Epithelial cell of proximal tubule (primary cell): ENCODE data around the gene DOCK1. TPM values are rescaled to one million over a fixed set of nuclear protein-coding genes. Genes with fewer than 3 reads are reported as not detected.

Experiments
- DNase-seq: peaks from one replicate; pipeline ENCODE4 v3.0.0-alpha.2; 2011; ENCODE audit warnings: low read depth
- H3K4me3 ChIP-seq: 2 replicates; pipeline ENCODE4 v1.5.1; 2011; ENCODE audit warnings: low read depth, mild to moderate bottlenecking, low read length
- total RNA-seq: library from RNA; depleted of rRNA; stranded (reverse); fragments of >200 nt; gene quantifications from 2 replicates; pipeline ENCODE4 v1.2.3, GENCODE V29; 2015
- TF ChIP-seq, protein P1 (sequence below): conservative IDR thresholded peaks from 2 replicates; pipeline ENCODE4 v1.5.1; 2012; ENCODE audit warnings: low read depth, mild to moderate bottlenecking, low read length

DOCK1 gene
- total RNA-seq, 1 donor from 2014 or later: 31.9 TPM

DNA sequence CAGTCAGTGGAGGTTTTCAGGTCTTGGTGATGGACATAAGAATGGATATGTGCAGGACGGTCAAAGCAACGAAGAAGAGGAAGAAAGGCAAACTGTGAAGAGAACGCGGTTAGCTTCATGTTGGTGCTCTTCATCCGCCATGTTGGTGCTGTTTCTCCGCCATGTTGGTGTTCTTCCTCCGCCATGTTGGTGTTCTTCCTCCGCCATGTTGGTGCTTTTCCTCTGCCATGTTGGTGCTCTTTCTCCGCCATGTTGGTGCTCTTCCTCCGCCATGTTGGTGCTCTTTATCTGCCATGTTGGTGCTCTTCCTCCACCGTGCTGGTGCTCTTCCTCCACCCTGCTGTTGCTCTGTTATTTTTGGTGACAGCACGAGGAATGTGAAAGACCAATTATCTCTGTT lies 95.4 kb downstream of the DOCK1 start:
- TF ChIP-seq, protein P1, sequence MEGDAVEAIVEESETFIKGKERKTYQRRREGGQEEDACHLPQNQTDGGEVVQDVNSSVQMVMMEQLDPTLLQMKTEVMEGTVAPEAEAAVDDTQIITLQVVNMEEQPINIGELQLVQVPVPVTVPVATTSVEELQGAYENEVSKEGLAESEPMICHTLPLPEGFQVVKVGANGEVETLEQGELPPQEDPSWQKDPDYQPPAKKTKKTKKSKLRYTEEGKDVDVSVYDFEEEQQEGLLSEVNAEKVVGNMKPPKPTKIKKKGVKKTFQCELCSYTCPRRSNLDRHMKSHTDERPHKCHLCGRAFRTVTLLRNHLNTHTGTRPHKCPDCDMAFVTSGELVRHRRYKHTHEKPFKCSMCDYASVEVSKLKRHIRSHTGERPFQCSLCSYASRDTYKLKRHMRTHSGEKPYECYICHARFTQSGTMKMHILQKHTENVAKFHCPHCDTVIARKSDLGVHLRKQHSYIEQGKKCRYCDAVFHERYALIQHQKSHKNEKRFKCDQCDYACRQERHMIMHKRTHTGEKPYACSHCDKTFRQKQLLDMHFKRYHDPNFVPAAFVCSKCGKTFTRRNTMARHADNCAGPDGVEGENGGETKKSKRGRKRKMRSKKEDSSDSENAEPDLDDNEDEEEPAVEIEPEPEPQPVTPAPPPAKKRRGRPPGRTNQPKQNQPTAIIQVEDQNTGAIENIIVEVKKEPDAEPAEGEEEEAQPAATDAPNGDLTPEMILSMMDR: no peak
- no peak overlapping the region for H3K4me3 ChIP-seq
- DNase-seq: no peak

DNA sequence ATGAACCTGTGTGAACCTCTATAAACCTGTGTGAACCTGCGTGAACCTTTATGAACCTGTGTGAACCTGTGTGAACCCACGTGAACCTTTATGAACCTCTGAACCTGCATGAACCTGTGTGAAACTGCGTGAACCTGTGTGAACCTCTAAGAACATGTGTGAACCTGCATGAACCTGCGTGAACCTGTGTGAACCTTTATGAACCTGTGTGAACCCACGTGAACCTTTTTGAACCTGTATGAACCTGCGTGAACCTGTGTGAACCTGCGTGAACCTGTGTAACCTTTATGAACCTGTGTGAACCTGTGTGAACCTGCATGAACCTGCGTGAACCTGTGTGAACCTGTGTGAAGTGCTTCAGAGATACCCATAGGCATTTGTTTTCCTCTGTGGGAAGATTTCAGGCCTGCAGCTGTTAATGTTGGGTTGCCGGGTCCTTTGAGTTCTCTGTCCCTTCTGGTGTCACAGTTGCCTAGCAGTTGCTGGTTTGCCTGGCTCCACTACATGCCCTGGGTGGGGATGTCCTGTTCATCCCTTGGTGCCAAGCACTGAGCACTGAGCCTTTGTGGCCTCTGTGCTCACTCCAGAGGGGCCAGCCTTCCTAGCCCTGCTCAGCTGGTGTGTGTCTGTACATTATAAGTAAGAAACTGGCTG lies 97.9 kb downstream of the DOCK1 start:
- TF ChIP-seq, protein P1: no peak
- no peak overlapping the region for H3K4me3 ChIP-seq
- no peak for DNase-seq

DNA sequence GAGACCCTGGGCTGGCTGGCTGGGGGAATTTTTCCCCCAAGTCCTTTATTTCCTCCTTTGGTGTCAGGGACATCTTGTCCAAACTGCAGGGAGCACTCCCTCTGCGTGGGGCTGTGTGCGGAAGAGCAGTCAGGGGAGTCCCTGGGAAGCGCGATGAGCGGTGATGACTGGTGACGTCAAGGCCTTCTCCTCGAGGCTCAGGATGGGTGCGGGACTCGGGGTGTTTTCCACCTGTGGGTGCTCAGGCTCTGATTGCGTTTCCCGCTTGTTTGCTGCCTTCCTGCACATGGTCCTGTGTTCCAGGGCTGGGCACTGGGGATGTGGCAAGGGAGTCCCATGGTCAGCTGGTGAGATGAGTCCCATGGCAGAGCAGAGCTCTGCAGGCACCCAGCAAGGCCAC lies 101.2 kb downstream of the DOCK1 start:
- TF ChIP-seq, protein P1: no peak
- no peak overlapping the region for H3K4me3 ChIP-seq

DNA sequence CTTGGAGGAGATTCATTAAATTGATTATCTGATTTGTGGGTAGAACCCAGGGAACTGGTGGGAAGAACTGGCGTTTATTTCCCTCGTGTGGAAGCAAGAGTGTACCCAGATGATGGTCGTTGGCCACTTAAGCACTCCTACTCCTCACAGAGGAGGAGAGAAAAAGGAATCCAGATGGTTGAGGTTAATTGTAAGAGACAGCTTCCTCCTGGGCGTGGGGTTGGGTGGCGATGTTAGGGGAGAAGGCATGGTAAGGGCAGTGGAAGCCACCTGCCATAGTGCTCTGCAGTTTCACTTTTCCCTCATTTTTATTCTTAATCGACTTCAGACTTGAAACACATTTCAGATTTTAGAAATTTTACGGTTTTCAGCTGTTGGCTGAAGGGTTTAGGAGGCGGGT lies 104.1 kb downstream of the DOCK1 start:
- no peak overlapping the region for H3K4me3 ChIP-seq
- no peak for DNase-seq
- TF ChIP-seq, protein P1: no peak

More for the DNA sequence above, 101.2 kb downstream of the DOCK1 start:
- no peak for DNase-seq

DNA sequence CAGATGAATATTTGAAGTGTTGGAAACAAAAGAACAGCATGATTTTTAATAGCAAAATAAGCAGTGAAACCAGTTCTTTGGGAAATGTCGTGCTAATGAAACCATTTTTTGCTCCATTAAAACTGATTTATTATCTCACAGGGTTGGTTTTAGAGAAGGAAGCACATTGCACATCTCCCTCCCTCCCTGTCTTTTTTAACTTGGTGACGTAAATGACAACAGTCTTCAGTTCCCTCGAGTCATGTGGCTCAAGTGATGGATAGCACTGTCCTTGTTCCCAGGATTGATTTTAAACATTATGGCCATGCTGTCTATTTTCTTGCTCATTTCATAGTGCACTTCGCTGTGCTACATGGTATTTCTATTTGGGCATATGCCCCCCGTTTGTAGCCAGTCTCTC lies 105.9 kb downstream of the DOCK1 start:
- TF ChIP-seq, protein P1: no peak
- H3K4me3 ChIP-seq: no peak overlapping the region
- no peak for DNase-seq

DNA sequence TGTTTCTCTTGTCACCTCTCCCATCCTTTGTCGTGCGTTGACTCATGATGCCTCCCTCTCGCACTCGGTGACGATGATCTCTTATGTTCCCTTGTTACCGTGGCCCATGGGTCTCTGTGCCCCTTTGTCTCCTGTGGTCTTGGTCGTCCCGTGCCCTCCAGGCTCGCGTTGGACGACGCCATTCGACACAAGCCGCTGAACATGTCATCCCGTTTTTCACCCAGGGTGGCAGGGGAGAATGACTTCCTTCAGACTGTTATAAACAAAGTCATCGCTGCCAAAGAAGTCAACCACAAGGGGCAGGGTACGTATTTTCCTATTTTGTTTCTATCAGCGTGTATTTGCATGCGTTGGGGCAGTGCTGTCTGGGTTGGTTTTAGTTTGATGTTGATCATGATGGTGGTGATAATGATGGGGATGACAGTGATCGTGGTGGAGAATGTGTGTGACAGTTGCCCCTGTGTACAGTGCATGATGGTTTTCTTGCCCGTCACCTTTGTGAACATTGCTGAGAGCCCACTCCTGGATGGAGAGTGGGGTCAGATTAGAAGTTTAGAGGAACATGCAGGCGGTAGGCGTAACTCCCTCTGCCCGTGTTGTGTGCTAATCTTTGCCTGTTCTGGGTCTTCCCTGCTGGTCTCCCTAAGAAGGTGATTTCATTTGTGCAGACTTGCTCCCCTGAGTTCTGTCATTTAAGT lies 107.0 kb downstream of the DOCK1 start:
- TF ChIP-seq, protein P1: no peak
- DNase-seq: no peak
- H3K4me3 ChIP-seq: no peak overlapping the region

DNA sequence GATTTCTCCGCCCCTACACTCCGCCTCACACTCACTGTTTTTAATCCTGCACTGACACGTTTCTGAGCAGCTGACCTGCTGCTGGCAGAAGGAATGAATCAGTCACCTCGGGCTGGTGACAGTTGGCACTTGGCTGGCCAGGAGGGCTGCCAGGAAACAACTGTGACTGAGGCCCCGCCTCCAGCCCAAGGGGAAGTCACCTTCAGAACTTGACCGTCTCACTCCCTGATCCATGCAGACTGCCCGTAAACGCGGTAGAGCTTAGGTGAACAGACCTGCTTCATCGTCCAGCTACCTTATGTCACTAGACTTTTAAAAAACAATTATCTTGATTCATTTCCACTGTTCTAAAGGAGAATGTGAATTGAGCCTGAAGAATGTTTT lies 107.5 kb downstream of the DOCK1 start:
- no peak overlapping the region for H3K4me3 ChIP-seq
- TF ChIP-seq, protein P1: no peak
- peak; percentile 37 for DNase-seq
